HG03378 (cell line): ENCODE measurements around the gene NLRC5.
A peak's percentile ranks its signal among the peaks of the same experiment; 100 is the strongest.
"Not testable (repeated sequence)": the region's sequence is repeated elsewhere in the genome, so short reads cannot be mapped to it uniquely, and the experiment has no call there.

Source experiments
- ATAC-seq: cut with Tn5 transposase; IDR thresholded peaks from one replicate; pipeline ENCODE4 v1.9.1; 2021; ENCODE audit warnings: mild to moderate bottlenecking, moderate library complexity; ENCODE audit not compliant: unreplicated experiment

Gene NLRC5

DNA sequence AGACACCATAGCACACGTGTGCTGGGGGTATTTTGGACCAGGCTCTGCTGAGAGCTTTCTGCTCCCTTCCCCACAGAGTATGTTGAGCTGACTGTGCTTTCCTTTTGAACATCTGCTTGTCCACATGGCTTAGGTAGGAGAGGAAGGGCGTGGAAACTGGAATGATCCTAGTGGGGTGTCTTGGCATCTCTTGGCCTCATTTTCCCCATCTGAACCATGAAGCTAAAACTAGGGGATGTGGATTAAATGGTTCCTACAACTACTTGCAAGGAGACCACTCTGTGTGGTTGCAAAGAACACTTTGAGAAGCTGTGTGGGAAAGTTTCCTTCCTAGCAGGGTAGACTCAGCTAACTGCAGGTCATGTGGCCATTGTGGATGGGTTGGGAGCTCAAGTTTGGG is 6.7 kb upstream of the NLRC5 start:
- no peak for ATAC-seq

DNA sequence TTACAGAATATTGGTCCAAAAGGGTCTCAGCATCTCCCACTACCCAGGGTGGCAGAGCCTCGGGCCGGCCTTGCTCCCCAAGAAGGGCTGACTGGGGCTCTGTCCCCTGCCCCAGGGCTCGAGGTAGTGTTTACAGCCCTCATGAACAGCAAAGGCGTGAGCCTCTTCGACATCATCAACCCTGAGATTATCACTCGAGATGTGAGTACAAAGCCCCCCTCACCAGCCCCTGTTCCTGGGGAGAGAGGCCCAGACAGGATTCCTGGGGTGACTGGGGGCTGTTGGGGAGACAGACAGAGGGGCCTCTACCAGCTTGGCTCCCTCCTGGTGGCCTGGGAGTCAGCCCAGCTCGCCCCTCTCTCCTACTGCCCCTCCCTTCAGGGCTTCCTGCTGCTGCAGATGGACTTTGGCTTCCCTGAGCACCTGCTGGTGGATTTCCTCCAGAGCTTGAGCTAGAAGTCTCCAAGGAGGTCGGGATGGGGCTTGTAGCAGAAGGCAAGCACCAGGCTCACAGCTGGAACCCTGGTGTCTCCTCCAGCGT is 6.1 kb upstream of the NLRC5 start:
- no peak for ATAC-seq

DNA sequence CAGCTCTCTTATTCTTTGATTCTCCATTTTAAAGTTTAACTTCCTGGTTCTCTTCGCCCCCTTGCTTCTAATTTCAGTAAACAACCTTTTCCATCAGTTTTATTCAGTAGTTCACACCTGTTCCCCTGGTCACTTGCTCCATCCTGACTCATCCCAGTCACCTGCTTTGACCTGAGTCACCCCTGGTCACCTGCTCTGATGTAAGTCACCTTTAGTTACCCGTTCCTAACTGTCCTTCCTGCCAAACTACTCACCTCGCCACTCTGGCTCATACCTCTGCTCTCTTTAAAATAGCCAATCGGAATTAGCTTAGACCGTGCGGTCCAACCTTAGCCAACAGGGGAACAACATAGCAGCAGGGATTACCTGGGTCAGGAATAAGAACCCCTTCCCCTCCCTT is 4.7 kb upstream of the NLRC5 start:
- ATAC-seq, result no peak

DNA sequence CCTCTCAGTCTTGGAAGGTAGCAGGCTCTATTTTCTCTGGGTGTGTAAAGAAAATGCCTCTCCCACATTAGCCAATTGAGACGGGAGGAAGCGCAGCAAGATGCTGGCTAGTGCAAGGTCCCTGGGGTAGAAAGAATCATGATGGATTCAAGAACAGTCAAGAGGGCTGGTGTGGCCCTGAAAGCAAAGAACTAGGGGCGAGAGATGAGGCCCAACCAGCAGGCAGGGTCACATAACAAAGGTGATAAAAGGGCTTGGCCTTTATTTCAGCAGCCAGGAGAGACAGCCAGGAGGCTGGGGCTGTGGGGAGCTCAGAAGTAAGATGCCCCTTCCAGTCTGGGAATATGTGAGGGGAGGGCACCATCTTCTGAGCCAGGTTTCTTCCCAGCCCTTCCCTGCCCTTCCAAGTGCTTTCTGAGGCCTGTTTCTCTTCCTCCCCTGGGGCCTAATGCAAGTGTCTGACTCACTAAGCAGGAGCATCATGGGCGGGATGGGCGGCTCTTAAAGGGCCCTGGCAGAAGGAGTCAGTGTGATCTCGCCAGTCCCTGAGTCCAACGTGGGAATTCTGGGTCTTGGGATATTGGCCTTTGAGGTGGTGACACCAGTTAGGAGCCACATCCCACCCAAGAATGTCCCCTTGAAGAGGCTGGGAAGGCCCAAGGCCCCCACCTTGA is 3.9 kb upstream of the NLRC5 start:
- ATAC-seq, result no peak

DNA sequence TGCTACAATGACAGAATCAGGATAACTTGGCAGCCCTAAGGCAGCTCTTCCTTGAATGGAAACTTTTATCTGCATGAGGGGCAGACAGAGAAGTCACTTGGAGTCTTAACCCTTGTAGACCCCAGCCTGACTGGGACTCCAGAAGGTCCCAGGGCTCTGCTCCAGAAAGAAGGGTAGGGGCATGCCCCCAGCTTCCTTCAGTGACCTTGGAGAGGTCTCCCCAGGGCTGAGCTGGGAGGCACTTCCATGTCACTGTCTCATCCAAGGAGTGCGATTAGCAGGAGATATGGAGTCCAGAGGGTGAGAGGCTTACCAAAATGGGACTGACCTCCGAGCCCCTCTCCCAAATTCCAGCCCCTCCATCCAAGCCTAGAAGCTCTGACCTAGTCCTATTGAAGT is 3.4 kb upstream of the NLRC5 start:
- ATAC-seq, result no peak

DNA sequence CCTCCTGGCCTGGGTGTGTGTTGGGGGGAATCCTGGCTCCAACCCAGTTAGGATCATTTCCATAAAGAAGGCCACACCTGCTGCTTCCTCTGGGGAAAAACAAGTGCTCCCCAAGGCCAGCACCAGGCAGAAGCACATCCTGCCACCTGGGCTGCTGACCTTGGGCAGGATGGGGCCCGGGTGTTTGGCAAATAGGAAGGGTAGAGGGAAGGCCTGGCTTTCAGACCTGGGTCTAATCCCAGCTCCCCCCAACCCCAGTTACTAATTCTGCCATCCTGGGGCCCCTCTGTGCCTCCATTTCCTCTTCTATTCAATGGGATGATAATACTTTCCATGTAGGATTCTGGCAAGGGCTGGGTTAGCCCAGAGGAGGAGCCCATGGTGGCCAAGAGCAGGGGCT is 3.0 kb upstream of the NLRC5 start:
- no peak for ATAC-seq

DNA sequence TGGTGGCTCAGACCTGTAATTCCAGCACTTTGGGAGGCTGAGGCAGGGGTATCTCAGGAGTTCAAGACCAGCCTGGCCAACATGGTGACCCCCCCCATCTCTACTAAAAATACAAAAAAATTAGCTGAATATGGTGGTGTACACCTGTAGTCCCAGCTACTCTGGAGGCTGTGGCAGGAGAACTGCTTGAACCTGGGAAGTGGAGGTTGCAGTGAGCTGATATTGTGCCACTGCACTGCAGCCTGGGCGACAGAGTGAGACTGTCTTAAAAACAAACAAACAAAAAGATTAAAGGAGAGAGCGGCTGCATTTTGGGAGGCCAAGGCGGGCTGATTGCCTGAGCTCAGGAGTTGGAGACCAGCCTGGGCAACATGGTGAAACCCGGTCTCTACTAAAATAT is 2.4 kb upstream of the NLRC5 start:
- not testable (repeated sequence) for ATAC-seq

DNA sequence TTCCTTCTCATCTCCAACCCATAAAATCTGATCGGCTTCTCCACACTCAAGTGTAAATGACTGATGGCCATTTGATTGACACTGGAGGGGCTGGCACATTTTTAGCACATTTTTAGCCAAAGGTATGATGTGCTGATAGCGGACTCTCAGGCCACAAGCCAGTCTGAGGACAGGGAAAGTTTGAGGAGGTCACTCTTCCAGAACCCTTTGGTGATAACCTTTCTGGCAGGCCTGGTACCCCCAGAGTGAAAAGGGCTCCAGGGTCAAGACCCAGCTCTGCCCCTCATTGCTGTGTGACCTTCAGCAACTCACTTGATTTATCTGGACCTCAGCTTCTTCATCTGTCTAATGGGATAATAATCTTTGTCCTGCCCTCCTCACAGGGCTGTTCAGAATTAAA is 1.7 kb upstream of the NLRC5 start:
- no peak for ATAC-seq

DNA sequence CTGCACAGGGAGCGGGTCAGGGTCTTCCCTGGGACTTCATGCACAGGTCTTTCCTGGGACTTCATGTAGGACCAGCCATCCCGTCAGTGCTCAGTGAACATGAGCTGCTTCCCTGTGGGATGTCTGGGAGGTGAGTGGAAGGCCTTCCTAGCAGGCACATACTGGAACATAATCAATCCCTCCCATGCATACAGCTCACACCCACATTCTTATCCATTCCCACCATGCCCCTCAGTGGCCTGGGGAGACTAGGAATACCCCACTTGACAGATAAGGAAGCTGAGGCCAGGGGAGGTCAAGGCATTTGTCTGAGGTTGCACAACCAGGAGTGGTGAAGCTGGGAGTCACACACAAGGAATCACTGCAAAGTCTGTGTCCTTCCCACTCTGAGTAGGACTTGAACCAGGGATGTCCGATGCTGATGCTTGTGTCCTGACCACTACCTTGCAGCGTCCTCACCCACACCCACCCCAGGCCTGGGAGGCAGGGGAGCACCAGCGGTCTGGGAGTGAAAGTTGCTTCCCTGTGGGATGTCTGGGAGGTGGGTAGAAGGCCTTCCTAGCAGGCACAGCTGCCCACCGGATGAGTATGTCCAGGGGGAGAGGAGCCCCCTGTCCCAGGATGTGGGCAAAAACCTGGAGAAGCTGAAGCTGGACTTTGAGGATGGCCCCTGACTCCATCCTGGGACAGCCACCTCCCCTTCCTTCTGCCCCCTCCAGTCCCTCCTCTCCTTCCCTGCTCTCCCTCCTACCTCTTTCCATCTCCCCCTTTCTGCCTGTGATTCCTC is 1.0 kb upstream of the NLRC5 start:
- ATAC-seq, result no peak

DNA sequence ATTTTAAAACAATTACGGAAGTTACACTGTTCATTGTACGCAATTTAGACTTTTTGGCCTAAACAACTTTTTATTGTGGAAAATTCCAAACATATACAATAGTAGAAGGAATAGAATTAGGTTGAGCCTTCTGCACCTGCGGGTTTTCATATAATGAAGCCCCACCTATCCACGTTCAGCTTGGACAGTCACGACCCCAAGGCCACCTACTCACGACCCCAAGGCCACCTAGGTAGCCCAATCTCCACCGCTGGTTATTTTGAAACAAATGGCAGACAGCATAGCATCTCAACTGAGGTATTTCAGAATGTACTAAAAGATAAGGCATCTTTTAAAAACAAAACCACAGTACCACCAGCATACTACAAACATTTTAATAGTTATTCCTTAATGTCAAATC is 631 bp downstream of the NLRC5 start:
- no peak for ATAC-seq

DNA sequence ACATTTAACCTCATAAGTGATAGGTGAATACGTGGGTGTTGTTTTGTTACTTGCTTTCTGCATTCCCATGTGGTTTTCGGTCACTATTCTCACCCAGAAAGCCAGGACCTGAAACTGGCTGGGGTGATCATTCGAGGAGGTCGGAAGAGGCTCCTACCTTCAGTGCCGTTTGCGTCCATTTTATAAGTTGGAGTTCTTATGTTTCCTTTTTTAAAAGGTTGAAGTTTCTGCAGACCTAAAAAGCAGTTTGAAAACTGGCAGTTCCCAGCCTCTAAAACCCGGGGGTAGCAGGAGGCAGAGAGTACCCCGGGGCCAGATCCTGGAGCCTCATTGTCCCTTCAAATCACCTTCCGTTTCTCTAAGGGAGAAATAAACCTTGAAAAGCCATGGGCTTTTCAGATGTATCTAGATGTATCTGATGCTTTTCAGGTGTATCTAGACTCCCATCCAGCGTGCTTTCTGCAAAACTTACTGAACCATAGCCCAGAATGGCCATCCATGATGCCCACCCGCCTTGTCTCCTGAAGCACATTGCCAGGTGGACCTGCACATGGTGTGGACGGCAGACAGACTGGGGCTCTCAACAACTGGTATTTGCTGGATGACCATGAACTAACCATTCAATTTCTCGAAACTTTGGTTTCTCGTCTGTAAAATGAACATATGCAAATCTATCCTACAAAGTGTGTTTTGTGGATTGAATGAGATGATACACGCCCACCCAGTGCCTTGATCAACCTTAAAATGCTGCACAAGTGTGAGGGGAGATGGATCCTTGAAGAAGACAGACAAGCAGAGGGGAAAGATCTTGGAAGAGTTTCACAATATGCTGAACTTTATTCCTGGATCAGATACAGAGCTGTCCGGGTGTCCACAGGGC is 1.3 kb downstream of the NLRC5 start:
- no peak for ATAC-seq

DNA sequence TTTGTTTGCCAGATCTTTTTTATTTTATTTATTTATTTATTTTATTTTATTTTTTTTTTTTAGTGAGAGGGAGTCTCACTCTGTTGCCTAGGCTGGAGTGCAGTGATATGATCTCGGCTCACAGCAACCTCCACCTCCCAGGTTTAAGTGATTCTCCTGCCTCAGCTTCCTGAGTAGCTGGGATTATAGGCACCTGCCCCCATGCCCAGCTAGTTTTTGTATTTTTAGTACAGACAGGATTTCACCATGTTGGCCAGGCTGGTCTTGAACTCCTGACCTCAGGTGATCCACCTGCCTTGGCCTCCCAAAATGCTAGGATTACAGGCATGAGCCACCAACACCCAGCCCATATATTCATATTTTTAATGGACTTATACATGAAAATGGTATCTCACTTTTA is 3.1 kb downstream of the NLRC5 start:
- ATAC-seq, result not testable (repeated sequence)

DNA sequence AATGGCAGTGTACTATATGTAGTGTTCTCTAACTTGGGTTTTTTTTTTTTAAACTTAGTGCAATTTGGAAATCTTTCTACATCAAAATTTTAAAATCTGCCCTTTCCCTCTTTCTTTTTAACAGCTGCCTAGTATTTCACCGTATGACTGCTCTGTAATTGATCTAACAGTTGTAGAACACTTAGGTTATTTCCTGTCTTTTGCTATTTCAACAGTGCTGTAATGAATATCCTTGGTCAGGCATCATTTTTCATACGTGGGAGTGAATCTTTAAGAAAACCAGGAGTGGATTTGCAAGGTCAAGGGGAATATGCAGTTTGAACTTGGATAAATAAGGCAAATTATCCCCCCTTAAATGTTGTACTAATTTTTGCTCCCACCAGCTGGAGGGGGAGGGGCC is 3.8 kb downstream of the NLRC5 start:
- ATAC-seq, result no peak

DNA sequence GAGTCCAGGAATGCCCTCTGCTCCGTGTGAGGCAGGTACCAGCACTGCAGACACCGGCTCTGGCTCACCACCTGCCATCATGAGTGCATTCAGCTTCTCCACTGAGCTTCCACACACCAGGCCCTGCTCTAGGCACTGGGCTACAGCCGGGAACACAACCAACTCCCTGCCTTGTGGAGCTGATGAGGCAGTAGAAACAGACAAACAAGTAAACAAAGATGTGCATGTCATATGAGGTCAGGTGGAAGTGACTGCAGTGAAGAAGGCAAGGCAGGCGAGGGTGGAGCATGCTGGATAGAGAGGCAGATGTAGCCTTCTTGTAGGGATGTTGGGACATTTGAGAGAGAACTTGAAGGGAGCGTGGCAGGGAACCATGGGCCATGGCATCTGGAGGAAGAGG is 5.0 kb downstream of the NLRC5 start:
- no peak for ATAC-seq

DNA sequence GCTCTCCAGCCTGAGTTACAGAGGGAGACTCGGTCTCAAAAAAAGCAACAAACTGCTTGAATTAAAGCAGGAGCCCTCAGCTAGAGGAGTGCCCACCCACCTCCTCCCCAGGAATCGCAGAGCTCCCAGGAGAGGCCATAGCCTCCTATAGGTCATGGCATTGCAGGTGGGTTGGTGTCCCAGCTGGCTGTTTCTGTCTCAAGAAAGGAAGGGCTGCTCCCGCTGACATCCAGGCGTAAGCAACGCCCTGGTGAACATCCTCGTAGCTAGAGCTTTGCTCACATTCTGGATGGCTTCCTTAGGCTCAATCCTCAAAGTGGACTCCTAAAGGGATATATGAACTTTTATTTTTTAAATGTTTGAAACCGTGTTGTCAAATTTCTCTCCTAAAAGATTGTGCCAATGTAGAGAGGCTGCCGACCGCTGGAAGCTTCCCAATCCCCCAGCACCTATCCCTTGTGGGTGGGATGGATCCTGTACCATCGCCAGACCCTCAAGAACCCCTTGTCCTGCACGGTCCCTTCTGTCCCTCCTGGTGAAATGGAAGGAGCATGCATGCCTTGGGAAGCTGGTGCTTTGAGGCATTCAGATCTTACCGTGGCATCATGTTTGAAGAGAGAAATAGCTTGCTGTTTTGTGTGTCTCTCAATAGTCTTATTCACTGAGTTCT is 5.9 kb downstream of the NLRC5 start:
- ATAC-seq, result no peak

DNA sequence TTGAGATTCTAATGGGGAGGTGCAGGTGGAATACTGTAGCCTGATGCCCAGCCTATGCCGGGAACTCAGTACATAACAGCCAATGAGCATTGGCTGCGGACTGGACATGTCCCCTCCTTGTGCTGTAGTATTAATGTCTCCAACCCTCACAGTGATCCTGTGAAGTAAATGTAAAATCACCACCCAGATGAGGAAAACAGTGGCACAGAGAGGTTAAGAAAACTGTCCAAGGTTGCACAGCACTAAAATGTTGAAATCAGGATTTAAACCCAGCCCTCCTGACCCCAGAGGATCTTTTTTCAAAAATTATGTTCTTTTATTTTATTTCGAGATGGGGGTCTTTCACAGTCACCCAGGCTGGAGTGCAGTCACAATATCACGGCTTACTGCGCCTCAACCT is 7.9 kb downstream of the NLRC5 start:
- ATAC-seq, result no peak

DNA sequence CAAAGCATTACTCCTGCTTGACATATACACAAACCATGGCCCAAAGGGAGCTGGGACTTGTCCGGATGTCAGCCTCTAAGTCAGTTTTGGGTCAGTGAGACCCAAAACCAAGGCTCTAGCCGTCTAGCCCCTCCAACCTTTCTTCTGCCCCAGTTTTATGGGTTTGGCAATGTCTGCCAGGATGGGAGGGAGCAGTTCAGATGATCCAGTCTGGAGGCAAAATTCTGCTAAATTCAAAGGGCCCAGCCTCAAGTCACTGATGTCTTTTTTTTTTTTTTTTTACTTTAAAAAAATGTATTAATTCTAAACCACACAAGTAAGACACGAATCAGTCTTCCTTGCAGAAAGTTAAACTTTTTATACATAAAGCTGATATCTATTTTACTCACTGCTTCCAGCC is 8.6 kb downstream of the NLRC5 start:
- no peak for ATAC-seq

DNA sequence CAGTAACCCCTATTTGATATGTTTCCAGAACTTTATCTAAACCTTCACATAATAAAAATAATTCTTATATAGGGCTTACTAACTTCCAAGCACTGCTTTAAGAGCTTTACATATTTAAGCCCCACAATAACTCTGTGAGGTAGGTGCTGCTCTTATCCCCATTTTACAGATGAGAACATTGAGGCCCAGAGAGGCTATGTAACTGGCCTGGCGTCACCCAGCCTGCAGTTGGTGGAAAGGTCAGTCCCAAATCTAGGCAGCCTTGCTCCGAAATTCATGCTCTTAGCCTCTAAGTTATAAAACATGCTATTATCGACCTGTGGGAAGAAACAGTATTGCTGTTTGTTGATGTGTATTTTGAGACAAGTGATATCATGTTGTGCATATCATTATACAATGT is 9.0 kb downstream of the NLRC5 start:
- ATAC-seq, result no peak

DNA sequence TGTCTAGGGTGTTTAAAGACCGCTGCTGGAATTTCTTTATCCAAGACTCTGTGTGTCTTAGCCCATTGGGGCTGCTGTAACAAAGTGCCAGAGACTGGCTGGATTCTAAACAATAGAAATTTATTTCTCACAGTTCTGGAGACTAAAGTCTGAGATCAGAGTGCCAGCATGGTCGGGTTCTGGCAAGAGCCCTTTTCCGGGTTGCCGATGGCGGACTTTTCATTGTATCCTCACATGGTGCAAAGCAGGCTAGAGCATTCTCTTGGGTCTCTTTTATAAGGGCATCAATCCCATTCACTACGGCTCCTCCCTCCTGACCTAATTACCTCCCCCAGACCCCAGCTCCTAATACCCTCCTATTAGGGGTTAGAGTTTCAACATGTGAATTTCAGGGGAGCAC is 9.5 kb downstream of the NLRC5 start:
- ATAC-seq, result no peak

DNA sequence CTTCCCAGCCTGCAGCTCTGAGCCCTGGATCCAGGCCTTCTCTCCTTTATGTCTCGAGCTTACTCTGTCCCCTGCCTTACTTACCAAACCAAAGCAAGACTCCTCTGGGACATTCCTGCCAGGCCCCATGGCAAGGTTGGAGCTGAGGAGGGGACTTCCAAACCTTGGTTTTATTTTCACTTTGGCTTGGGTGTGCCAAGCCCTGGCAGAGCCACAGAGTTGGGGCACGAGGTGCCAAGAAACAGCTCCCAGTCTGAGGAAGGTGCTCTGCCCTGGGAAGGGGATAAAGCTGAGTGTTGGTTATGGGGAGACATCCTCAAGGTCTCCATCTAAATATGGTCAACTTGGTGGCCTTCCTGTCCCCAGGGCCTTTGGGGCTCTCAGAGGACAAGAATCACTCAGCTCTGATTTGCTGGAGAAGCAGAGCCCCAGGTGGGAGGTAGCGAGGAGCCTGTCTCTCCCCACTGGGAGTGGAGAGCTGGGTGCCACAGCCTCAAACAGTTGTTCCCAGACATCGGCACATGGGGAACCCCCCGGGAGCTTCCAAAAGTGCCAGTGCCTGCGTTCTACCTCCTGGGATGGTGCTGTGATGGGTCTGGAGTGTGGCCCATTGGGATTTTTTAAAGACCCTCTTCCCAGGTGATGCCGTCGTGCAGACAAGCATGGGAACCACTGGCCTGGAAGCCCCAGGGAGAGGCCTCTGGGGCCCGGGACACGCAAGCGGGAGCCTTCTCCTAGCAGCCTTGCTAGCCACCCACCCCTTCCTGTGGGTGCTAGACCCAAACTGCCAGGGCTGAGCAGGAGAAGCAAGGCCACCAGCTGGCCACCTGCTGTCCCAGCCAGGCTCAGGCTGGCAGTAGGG is 10.3 kb downstream of the NLRC5 start:
- ATAC-seq, result peak; percentile 17
